ENCODE measurements around the gene STXBP1. TPM values are rescaled to one million over a fixed set of nuclear protein-coding genes. Genes with fewer than 3 reads are reported as not detected.
"Not testable (repeated sequence)": the region's sequence is repeated elsewhere in the genome, so short reads cannot be mapped to it uniquely, and the experiment has no call there.

The STXBP1 gene
- total RNA-seq, 1 donor from 2014 or later = 92.1 TPM

GRCh38 chr9:127612939-127613582 is 984 bp downstream of the STXBP1 start:
- Histone ChIP-seq H3K27me3 (no peaks in the 10 kb centered on the region), H3K36me3 (no peaks in the 10 kb centered on the region), H3K27ac (peak overlapping the region; percentile 63), H3K9me3 (no peaks in the 10 kb centered on the region), H3K4me1 (peaks cover 8% of the 10 kb centered on the region), H3K4me3 (peak overlapping the region; percentile 74)
- intact Hi-C loops (cut with DNase I) = no loop called here
- peak; percentile 55 for ATAC-seq
- TF ChIP-seq CTCF (IDR thresholded peaks at IDR 0.05) = no peak
- DNase-seq = peak; percentile 83

- H3K9me3 ChIP-seq = no peaks in the 10 kb centered on the region
- H3K4me1 ChIP-seq = peaks cover 5% of the 10 kb centered on the region
- peak overlapping the region; percentile 74 for H3K4me3 ChIP-seq
- ATAC-seq (no peak), DNase-seq (no peak)
- no peaks in the 10 kb centered on the region for H3K36me3 ChIP-seq
- TF ChIP-seq CTCF (IDR thresholded peaks at IDR 0.05) = no peak
- peak overlapping the region; percentile 63 for H3K27ac ChIP-seq
- intact Hi-C loops (cut with DNase I) = no loop called here
- H3K27me3 ChIP-seq = no peaks in the 10 kb centered on the region
Measured at GRCh38 chr9:127613583-127613954, 1.5 kb downstream of the STXBP1 start.

- TF ChIP-seq CTCF (IDR thresholded peaks at IDR 0.05) = no peak
- Histone ChIP-seq H3K36me3 (no peaks in the 10 kb centered on the region), H3K9me3 (no peaks in the 10 kb centered on the region), H3K27ac (peak overlapping the region; percentile 37), H3K4me3 (no peak overlapping the region), H3K27me3 (no peaks in the 10 kb centered on the region), H3K4me1 (peaks cover 5% of the 10 kb centered on the region)
- intact Hi-C loops (cut with DNase I) = no loop called here
- ATAC-seq (no peak), DNase-seq (no peak)
Measured at GRCh38 chr9:127614961-127615360, 2.9 kb downstream of the STXBP1 start.

- intact Hi-C loops (cut with DNase I); H3K9me3 ChIP-seq; H3K36me3 ChIP-seq; H3K4me1 ChIP-seq; ATAC-seq; H3K4me3 ChIP-seq; H3K27me3 ChIP-seq; H3K27ac ChIP-seq; DNase-seq: not testable (repeated sequence)
Measured at GRCh38 chr9:127621339-127621970, 9.4 kb downstream of the STXBP1 start.

GRCh38 chr9:127626752-127627493 is 14.8 kb downstream of the STXBP1 start:
- intact Hi-C loops (cut with DNase I) = no loop called here

More at GRCh38 chr9:127626752-127627493, 14.8 kb downstream of the STXBP1 start:
- Histone ChIP-seq H3K27me3 (no peaks in the 10 kb centered on the region), H3K9me3 (no peaks in the 10 kb centered on the region), H3K36me3 (no peaks in the 10 kb centered on the region), H3K4me1 (peaks cover 4% of the 10 kb centered on the region), H3K4me3 (no peak overlapping the region), H3K27ac (no peak overlapping the region)
- DNase-seq (no peak), ATAC-seq (no peak)
- no peak for TF ChIP-seq CTCF (IDR thresholded peaks at IDR 0.05)

Data from upper lobe of right lung (tissue), 1 donor.